HCT116 (cell line): Measurements from ENCODE around the gene GRIPAP1. TPM values are rescaled to one million over a fixed set of nuclear protein-coding genes. Genes with fewer than 3 reads are reported as not detected.

Experiments used
- ATAC-seq: fragments of 200-7000 bp; cut with Tn5 transposase; 2 replicates; pipeline ENCODE4 v1.9.1; 2020; ENCODE audit warnings: mild to moderate bottlenecking, moderate library complexity
- BruUV-seq: library from RNA; stranded (reverse); fragments of 400-500 nt; replicated peaks from 2 replicates; lab custom pipeline; 2021; lab: Mats Ljungman, UMichigan
- CTCF ChIA-PET: fragments of 300-600 bp; sonication (Branson Sonifier 250); formaldehyde crosslinking; loops from one replicate; lab custom pipeline; 2021; ENCODE audit warnings: antibody characterized with exemption; lab: Charles Lee
- POLR2A ChIA-PET: fragments of 300-600, 350-600 bp; sonication (Branson Sonifier 250); formaldehyde crosslinking; loops from one replicate; lab custom pipeline; 2021; ENCODE audit warnings: antibody characterized with exemption; lab: Charles Lee
- RAD21 ChIA-PET, 2 experiments: fragments of 300-600 bp; sonication (Branson Sonifier 250); formaldehyde crosslinking; loops; one replicate each; lab custom pipeline; 2023; ENCODE audit warnings: low total read pairs in 2 of 2; ENCODE audit not compliant: uncharacterized antibody in 2 of 2, unreplicated experiment in 2 of 2, low non-redundant PET in 1 of 2; lab: Charles Lee
- DNase-seq: peaks from one replicate; pipeline ENCODE4 v3.0.0-alpha.2; 2010; ENCODE audit warnings: low read depth, low spot score
- H2AFZ ChIP-seq: fragments of 200-600 bp; shearing (Covaris generic), sonication (generic); 2 replicates; pipeline ENCODE4 v1.6.1; 2017; ENCODE audit warnings: low read depth, mixed run types, mixed read lengths, antibody characterized with exemption, low read length; ENCODE audit not compliant: poor library complexity, severe bottlenecking
- H3K27ac ChIP-seq: 2 replicates; pipeline ENCODE4 v1.5.1; 2012; ENCODE audit warnings: low read depth, low read length
- H3K27me3 ChIP-seq: fragments of 200-600 bp; sonication (generic); 2 replicates; pipeline ENCODE4 v1.6.1; 2016; ENCODE audit warnings: mixed run types, low read length, mixed read lengths; ENCODE audit not compliant: insufficient read depth
- H3K36me3 ChIP-seq, 2 experiments: fragments of 200-500 bp in 1 of 2; fragments of 200-600 bp in 1 of 2; sonication (Bioruptor generic) in 1 of 2; sonication (generic) in 1 of 2; 2 replicates each; pipeline versions ENCODE4 v1.5.1 to v1.6.1; 2014 to 2016; ENCODE audit warnings: low read length in 2 of 2, inconsistent platforms in 1 of 2, mixed read lengths in 1 of 2, mixed run types in 1 of 2; ENCODE audit not compliant: insufficient read depth in 2 of 2, control insufficient read depth in 1 of 2
- H3K4me1 ChIP-seq, 2 experiments: fragments of 200-600 bp in 1 of 2; sonication (generic) in 1 of 2; 2 replicates each; pipeline versions ENCODE4 v1.5.1 to v1.6.1; 2012 to 2017; ENCODE audit warnings: low read length in 2 of 2, inconsistent platforms in 1 of 2, mild to moderate bottlenecking in 1 of 2, mixed read lengths in 1 of 2, mixed run types in 1 of 2, moderate library complexity in 1 of 2; ENCODE audit not compliant: insufficient read depth in 2 of 2, control insufficient read depth in 1 of 2
- H3K4me2 ChIP-seq: fragments of 200-600 bp; sonication (generic); 2 replicates; pipeline ENCODE4 v1.6.1; 2017; ENCODE audit warnings: mixed run types, low read length, mixed read lengths
- H3K4me3 ChIP-seq, 2 experiments: fragments of 200-600 bp in 1 of 2; sonication (generic) in 1 of 2; replicated peaks in 1 of 2; 2 replicates each; pipeline ENCODE4 v1.5.1; 2011 to 2016; ENCODE audit warnings: low read length in 2 of 2, control low read depth in 1 of 2, low read depth in 1 of 2, mild to moderate bottlenecking in 1 of 2, mixed read lengths in 1 of 2, mixed run types in 1 of 2
- H3K79me2 ChIP-seq: fragments of 200-600 bp; sonication (generic); 2 replicates; pipeline ENCODE4 v1.6.1; 2017; ENCODE audit warnings: mild to moderate bottlenecking, mixed run types, low read length, moderate library complexity, mixed read lengths; ENCODE audit not compliant: insufficient read depth
- H3K9ac ChIP-seq: fragments of 200-600 bp; sonication (generic); 2 replicates; pipeline ENCODE4 v1.6.1; 2016; ENCODE audit warnings: low read length, mixed read lengths
- H3K9me2 ChIP-seq: fragments of 200-600 bp; sonication (generic), shearing (Covaris generic); 2 replicates; pipeline ENCODE4 v1.6.1; 2017; ENCODE audit warnings: mixed run types, mild to moderate bottlenecking, moderate library complexity; ENCODE audit not compliant: insufficient read depth
- H3K9me3 ChIP-seq, 2 experiments: fragments of 200-500 bp in 1 of 2; fragments of 200-600 bp in 1 of 2; sonication (Bioruptor generic) in 1 of 2; sonication (generic) in 1 of 2; 2 replicates each; pipeline ENCODE4 v1.6.1; 2014 to 2017; ENCODE audit warnings: low read length in 2 of 2, mixed read lengths in 2 of 2, inconsistent platforms in 1 of 2, low read depth in 1 of 2, mild to moderate bottlenecking in 1 of 2, mixed run types in 1 of 2, moderate library complexity in 1 of 2; ENCODE audit not compliant: control insufficient read depth in 1 of 2, insufficient read depth in 1 of 2
- H4K20me1 ChIP-seq: fragments of 200-600 bp; sonication (generic), shearing (Covaris generic); 2 replicates; pipeline ENCODE4 v1.6.1; 2017; ENCODE audit warnings: mixed run types, mild to moderate bottlenecking, moderate library complexity; ENCODE audit not compliant: insufficient read depth
- CBX3 ChIP-seq: IDR thresholded peaks from 2 replicates; pipeline ENCODE4 v1.6.1; 2012; ENCODE audit warnings: low read depth
- CEBPB ChIP-seq: IDR thresholded peaks from 2 replicates; pipeline ENCODE4 v1.6.1; 2012; ENCODE audit warnings: low read depth
- ELF1 ChIP-seq: IDR thresholded peaks from 2 replicates; pipeline ENCODE4 v1.6.1; 2012; ENCODE audit warnings: low read depth, borderline replicate concordance
- EZH2 ChIP-seq: fragments of 200-600 bp; sonication (generic); IDR thresholded peaks from 2 replicates; pipeline ENCODE4 v1.6.1; 2017; ENCODE audit warnings: antibody characterized with exemption, mixed run types
- EZH2phosphoT487 ChIP-seq: fragments of 200-600 bp; IDR thresholded peaks from 2 replicates; pipeline ENCODE4 v1.6.1; 2018; ENCODE audit warnings: antibody characterized with exemption, borderline replicate concordance
- FOSL1 ChIP-seq: IDR thresholded peaks from 2 replicates; pipeline ENCODE4 v1.6.1; 2012; ENCODE audit warnings: low read depth
- JUND ChIP-seq: IDR thresholded peaks from 2 replicates; pipeline ENCODE4 v1.6.1; 2012
- POLR2AphosphoS5 ChIP-seq: IDR thresholded peaks from 2 replicates; pipeline ENCODE4 v1.6.1; 2011; ENCODE audit warnings: mild to moderate bottlenecking, low read depth, low read length, moderate library complexity
- RAD21 ChIP-seq: IDR thresholded peaks from 2 replicates; pipeline ENCODE4 v1.6.1; 2012; ENCODE audit warnings: low read depth, mild to moderate bottlenecking
- SIN3A ChIP-seq: IDR thresholded peaks from 2 replicates; pipeline ENCODE4 v1.6.1; 2012; ENCODE audit warnings: low read depth
- SP1 ChIP-seq: IDR thresholded peaks from 2 replicates; pipeline ENCODE4 v1.6.1; 2012; ENCODE audit warnings: low read depth
- YY1 ChIP-seq: IDR thresholded peaks from 2 replicates; pipeline ENCODE4 v1.6.1; 2011; ENCODE audit warnings: low read length, low read depth, moderate library complexity, mild to moderate bottlenecking; ENCODE audit not compliant: insufficient replicate concordance; ENCODE audit errors: extremely low read depth
- ZNF274 ChIP-seq: fragments of 200-500 bp; sonication (Bioruptor generic); IDR thresholded peaks from 2 replicates; pipeline ENCODE4 v1.6.1; 2014; ENCODE audit warnings: mild to moderate bottlenecking, low read depth, low read length, inconsistent platforms
- intact Hi-C: fragments of 100-400 bp; cut with micrococcal nuclease; formaldehyde crosslinking; loops from 2 replicates; pipeline ENCODE4 v1.10.0; 2022
- total RNA-seq: library from RNA; stranded (reverse); gene quantifications from one replicate; pipeline ENCODE4 v1.2.1, GENCODE V29; 2021; ENCODE audit not compliant: unreplicated experiment
- TF ChIP-seq, protein P1 (sequence below), 3 experiments: fragments of 200-600 bp in 1 of 3; sonication (generic) in 1 of 3; IDR thresholded peaks in 2 of 3; conservative IDR thresholded peaks in 1 of 3; 2 replicates each; pipeline ENCODE4 v1.5.1; 2012 to 2017; ENCODE audit warnings: low read depth in 2 of 3, low read length in 2 of 3, antibody characterized with exemption in 1 of 3, borderline replicate concordance in 1 of 3, control low read depth in 1 of 3, mild to moderate bottlenecking in 1 of 3, mixed read lengths in 1 of 3, mixed run types in 1 of 3, moderate library complexity in 1 of 3; ENCODE audit not compliant: insufficient read depth in 1 of 3
- TF ChIP-seq, protein P2 (sequence below): IDR thresholded peaks from 2 replicates; pipeline ENCODE4 v1.6.1; 2012
- TF ChIP-seq, protein P3 (sequence below): IDR thresholded peaks from 2 replicates; pipeline ENCODE4 v1.6.1; 2012
- TF ChIP-seq, protein P4 (sequence below): IDR thresholded peaks from 2 replicates; pipeline ENCODE4 v1.6.1; 2011; ENCODE audit warnings: mild to moderate bottlenecking, low read length, moderate library complexity; ENCODE audit not compliant: insufficient replicate concordance; ENCODE audit errors: extremely low read depth
- TF ChIP-seq, protein P5 (sequence below): IDR thresholded peaks from 2 replicates; pipeline ENCODE4 v1.6.1; 2012; ENCODE audit warnings: low read depth

The GRIPAP1 gene
- total RNA-seq, 1 experiment from 2014 or later, result 39.4 TPM

DNA sequence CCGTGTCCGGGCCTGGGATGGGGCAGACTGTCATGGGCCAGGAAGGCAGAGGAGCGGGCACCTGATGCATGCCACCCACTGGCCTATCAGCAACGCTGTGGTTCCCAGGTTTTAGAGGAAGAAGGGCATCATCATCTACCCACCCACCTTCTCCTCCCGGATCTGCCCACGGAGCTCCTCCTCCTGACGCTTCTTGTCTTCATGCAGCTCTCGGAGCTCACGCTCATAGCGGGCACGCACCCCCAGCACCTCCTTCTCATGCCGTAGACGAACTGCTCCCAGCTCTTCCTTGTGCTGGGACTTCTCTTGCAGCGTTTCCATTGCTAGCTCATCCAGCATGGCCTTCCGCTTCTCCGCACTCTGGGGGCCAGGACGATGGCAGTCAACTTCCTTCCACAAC, 19.0 kb downstream of the GRIPAP1 start:
- Histone ChIP-seq H3K4me3 (no peak overlapping the region), H4K20me1 (no peaks in the 10 kb centered on the region), H3K27ac (no peak overlapping the region), H2AFZ (no peak overlapping the region), H3K4me2 (no peak overlapping the region), H3K27me3 (no peaks in the 10 kb centered on the region), H3K79me2 (no peaks in the 10 kb centered on the region), H3K36me3 (peaks cover 0 to 7% of the 10 kb centered on the region in 2 experiments; a peak in 1 of 4 replicates), H3K4me1 (no peaks in the 10 kb centered on the region), H3K9ac (no peak overlapping the region), H3K9me3 (no peaks in the 10 kb centered on the region), H3K9me2 (no peaks in the 10 kb centered on the region)
- BruUV-seq, result no TSS peak
- ChIA-PET RAD21 (no interaction called here), POLR2A (no interaction called here), CTCF (no interaction called here)
- DNase-seq (no peak), ATAC-seq (no peak)
- intact Hi-C loops, result no loop called here
- TF ChIP-seq JUND (no peak), CBX3 (no peak), SIN3A (no peak), CEBPB (no peak), EZH2phosphoT487 (no peak), SP1 (no peak), EZH2 (no peak), ZNF274 (no peak), ELF1 (no peak), FOSL1 (no peak), RAD21 (no peak), YY1 (no peak), POLR2AphosphoS5 (no peak)
- TF ChIP-seq, protein P1, sequence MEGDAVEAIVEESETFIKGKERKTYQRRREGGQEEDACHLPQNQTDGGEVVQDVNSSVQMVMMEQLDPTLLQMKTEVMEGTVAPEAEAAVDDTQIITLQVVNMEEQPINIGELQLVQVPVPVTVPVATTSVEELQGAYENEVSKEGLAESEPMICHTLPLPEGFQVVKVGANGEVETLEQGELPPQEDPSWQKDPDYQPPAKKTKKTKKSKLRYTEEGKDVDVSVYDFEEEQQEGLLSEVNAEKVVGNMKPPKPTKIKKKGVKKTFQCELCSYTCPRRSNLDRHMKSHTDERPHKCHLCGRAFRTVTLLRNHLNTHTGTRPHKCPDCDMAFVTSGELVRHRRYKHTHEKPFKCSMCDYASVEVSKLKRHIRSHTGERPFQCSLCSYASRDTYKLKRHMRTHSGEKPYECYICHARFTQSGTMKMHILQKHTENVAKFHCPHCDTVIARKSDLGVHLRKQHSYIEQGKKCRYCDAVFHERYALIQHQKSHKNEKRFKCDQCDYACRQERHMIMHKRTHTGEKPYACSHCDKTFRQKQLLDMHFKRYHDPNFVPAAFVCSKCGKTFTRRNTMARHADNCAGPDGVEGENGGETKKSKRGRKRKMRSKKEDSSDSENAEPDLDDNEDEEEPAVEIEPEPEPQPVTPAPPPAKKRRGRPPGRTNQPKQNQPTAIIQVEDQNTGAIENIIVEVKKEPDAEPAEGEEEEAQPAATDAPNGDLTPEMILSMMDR (IDR thresholded peaks at IDR 0.05 in 2 of 3, conservative IDR thresholded peaks at IDR 0.05 in 1 of 3; ENCODE audit: borderline replicate concordance in 1 of 3, insufficient read depth in 1 of 3, low read depth in 2 of 3, low read length in 2 of 3), result no peak
- TF ChIP-seq, protein P2, sequence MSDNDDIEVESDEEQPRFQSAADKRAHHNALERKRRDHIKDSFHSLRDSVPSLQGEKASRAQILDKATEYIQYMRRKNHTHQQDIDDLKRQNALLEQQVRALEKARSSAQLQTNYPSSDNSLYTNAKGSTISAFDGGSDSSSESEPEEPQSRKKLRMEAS, result no peak
- TF ChIP-seq, protein P3, sequence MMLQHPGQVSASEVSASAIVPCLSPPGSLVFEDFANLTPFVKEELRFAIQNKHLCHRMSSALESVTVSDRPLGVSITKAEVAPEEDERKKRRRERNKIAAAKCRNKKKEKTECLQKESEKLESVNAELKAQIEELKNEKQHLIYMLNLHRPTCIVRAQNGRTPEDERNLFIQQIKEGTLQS, result no peak
- TF ChIP-seq, protein P4, sequence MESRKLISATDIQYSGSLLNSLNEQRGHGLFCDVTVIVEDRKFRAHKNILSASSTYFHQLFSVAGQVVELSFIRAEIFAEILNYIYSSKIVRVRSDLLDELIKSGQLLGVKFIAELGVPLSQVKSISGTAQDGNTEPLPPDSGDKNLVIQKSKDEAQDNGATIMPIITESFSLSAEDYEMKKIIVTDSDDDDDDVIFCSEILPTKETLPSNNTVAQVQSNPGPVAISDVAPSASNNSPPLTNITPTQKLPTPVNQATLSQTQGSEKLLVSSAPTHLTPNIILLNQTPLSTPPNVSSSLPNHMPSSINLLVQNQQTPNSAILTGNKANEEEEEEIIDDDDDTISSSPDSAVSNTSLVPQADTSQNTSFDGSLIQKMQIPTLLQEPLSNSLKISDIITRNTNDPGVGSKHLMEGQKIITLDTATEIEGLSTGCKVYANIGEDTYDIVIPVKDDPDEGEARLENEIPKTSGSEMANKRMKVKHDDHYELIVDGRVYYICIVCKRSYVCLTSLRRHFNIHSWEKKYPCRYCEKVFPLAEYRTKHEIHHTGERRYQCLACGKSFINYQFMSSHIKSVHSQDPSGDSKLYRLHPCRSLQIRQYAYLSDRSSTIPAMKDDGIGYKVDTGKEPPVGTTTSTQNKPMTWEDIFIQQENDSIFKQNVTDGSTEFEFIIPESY, result no peak
- TF ChIP-seq, protein P5, sequence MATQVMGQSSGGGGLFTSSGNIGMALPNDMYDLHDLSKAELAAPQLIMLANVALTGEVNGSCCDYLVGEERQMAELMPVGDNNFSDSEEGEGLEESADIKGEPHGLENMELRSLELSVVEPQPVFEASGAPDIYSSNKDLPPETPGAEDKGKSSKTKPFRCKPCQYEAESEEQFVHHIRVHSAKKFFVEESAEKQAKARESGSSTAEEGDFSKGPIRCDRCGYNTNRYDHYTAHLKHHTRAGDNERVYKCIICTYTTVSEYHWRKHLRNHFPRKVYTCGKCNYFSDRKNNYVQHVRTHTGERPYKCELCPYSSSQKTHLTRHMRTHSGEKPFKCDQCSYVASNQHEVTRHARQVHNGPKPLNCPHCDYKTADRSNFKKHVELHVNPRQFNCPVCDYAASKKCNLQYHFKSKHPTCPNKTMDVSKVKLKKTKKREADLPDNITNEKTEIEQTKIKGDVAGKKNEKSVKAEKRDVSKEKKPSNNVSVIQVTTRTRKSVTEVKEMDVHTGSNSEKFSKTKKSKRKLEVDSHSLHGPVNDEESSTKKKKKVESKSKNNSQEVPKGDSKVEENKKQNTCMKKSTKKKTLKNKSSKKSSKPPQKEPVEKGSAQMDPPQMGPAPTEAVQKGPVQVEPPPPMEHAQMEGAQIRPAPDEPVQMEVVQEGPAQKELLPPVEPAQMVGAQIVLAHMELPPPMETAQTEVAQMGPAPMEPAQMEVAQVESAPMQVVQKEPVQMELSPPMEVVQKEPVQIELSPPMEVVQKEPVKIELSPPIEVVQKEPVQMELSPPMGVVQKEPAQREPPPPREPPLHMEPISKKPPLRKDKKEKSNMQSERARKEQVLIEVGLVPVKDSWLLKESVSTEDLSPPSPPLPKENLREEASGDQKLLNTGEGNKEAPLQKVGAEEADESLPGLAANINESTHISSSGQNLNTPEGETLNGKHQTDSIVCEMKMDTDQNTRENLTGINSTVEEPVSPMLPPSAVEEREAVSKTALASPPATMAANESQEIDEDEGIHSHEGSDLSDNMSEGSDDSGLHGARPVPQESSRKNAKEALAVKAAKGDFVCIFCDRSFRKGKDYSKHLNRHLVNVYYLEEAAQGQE, result no peak
